Sigmoid colon (tissue), 4 donors: ENCODE data around the gene ALDOA.

Experiments used
- CTCF ChIP-seq, 4 experiments: fragments of 450-650 bp in 3 of 4; fragments of 200-600 bp in 1 of 4; IDR thresholded peaks; one replicate each; pipeline ENCODE4 v1.5.1; 2016 to 2019; ENCODE audit warnings: antibody characterized with exemption in 4 of 4, mild to moderate bottlenecking in 3 of 4, moderate library complexity in 2 of 4
- POLR2AphosphoS5 ChIP-seq, 4 donors: sonication (generic); formaldehyde crosslinking; IDR thresholded peaks; one replicate each; pipeline ENCODE4 v1.6.1; 2017; ENCODE audit warnings: antibody characterized with exemption in 4 of 4

DNA sequence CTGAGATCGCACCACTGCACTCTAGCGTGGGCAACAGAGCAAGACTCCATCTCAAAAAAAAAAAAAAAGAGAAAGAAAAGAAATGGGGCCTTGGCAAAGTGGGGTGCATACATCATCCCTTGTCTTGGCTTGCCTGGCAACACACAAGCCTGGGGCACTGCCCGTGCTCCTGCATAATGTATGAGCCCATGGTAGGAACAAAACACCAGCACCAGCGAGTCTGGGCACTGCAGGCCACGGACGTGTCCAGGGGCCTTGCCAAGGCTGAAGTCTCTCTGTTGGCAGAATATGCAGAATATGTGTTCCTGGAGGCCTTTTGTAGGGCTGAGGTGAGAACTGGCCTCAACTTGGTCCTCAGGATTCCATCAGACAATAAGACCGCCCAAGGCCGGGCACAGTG is 15.7 kb upstream of the ALDOA start:
- TF ChIP-seq POLR2AphosphoS5 (IDR thresholded peaks at IDR 0.05) = no peak
- TF ChIP-seq CTCF (IDR thresholded peaks at IDR 0.05) = no peak
